K562 (cell line): ENCODE data around the gene CBFA2T3. TPM values are rescaled to one million over a fixed set of nuclear protein-coding genes. Genes with fewer than 3 reads are reported as not detected.

ENCODE experiments used
- ARID1B ChIP-seq: fragments of 450-650 bp; IDR thresholded peaks from 2 replicates; pipeline ENCODE4 v1.6.1; 2016; ENCODE audit warnings: antibody characterized with exemption, mild to moderate bottlenecking, inconsistent platforms
- BRF1 ChIP-seq: IDR thresholded peaks from 3 replicates; pipeline ENCODE4 v1.6.1; 2011; ENCODE audit warnings: borderline replicate concordance, mild to moderate bottlenecking; ENCODE audit not compliant: insufficient read length; ENCODE audit errors: extremely low read depth
- CHCHD3 ChIP-seq: fragments of 250-450 bp; sonication (Bioruptor Pico); IDR thresholded peaks from 2 replicates; pipeline ENCODE4 v2.1.2; 2022; ENCODE audit warnings: mild to moderate bottlenecking
- HDAC3 ChIP-seq: fragments of 450-650 bp; IDR thresholded peaks from 2 replicates; pipeline ENCODE4 v1.6.1; 2018; ENCODE audit warnings: borderline replicate concordance, mild to moderate bottlenecking, moderate library complexity; ENCODE audit not compliant: partially characterized antibody
- KAT2B ChIP-seq: IDR thresholded peaks from one replicate; pipeline ENCODE4 v1.6.1; 2012; ENCODE audit warnings: low read depth, mild to moderate bottlenecking, control low read depth, inconsistent platforms, low read length, moderate library complexity
- OTX1 ChIP-seq: fragments of 450-650 bp; formaldehyde crosslinking; IDR thresholded peaks from 2 replicates; pipeline ENCODE4 v1.4.0; 2022; ENCODE audit warnings: mild to moderate bottlenecking
- RBFOX2 ChIP-seq: fragments of 200-400 bp; formaldehyde crosslinking; IDR thresholded peaks from 2 replicates; pipeline ENCODE4 v1.6.1; 2017; ENCODE audit warnings: low read depth, mild to moderate bottlenecking, low read length, moderate library complexity
- REST ChIP-seq, 2 experiments: fragments of 450-650 bp; formaldehyde crosslinking in 1 of 2; IDR thresholded peaks; 2 replicates each; pipeline versions ENCODE4 v1.4.0 to v1.6.1; 2014 to 2020; ENCODE audit warnings: mild to moderate bottlenecking in 2 of 2, borderline replicate concordance in 1 of 2, low read depth in 1 of 2
- SETDB1 ChIP-seq: IDR thresholded peaks from one replicate; pipeline ENCODE4 v1.6.1; 2012; ENCODE audit warnings: low read length, control low read depth, inconsistent platforms
- SIN3A ChIP-seq, 2 experiments: fragments of 150-350 bp in 1 of 2; IDR thresholded peaks; 2 replicates each; pipeline ENCODE4 v1.6.1; 2011 to 2016; ENCODE audit warnings: borderline replicate concordance in 2 of 2, low read depth in 2 of 2, low read length in 2 of 2, mild to moderate bottlenecking in 2 of 2, moderate library complexity in 2 of 2; ENCODE audit not compliant: control insufficient read depth in 1 of 2
- SIN3B ChIP-seq: fragments of 450-650 bp; IDR thresholded peaks from 2 replicates; pipeline ENCODE4 v1.6.1; 2017; ENCODE audit warnings: low read depth, mild to moderate bottlenecking, moderate library complexity
- TSC22D4 ChIP-seq: fragments of 450-650 bp; IDR thresholded peaks from 2 replicates; pipeline ENCODE4 v1.6.1; 2016; ENCODE audit warnings: missing genetic modification characterization, missing biosample characterization, control low read depth
- XRCC4 ChIP-seq: IDR thresholded peaks from one replicate; pipeline ENCODE4 v1.6.1; 2011; ENCODE audit not compliant: insufficient read depth, insufficient read length; ENCODE audit errors: extremely low read depth
- ZNF124 ChIP-seq: sonication (generic); formaldehyde crosslinking; IDR thresholded peaks from 2 replicates; pipeline ENCODE4 v1.8.1; 2022; ENCODE audit warnings: missing genetic modification reagents
- ZNF143 ChIP-seq: sonication (generic); formaldehyde crosslinking; IDR thresholded peaks from 2 replicates; pipeline ENCODE4 v1.9.0; 2022; ENCODE audit warnings: mild to moderate bottlenecking, missing genetic modification reagents
- ZNF277 ChIP-seq: fragments of 250-450 bp; sonication (Bioruptor Pico); IDR thresholded peaks from 2 replicates; pipeline ENCODE4 v1.8.0; 2022; ENCODE audit warnings: inconsistent platforms, mild to moderate bottlenecking, moderate library complexity, borderline replicate concordance
- ZNF431 ChIP-seq: sonication (generic); formaldehyde crosslinking; IDR thresholded peaks from 2 replicates; pipeline ENCODE4 v1.8.0; 2022; ENCODE audit warnings: mild to moderate bottlenecking, missing genetic modification reagents
- ZNF444 ChIP-seq: fragments of 250-450 bp; sonication (Bioruptor Pico); IDR thresholded peaks from 2 replicates; pipeline ENCODE4 v1.4.0; 2020; ENCODE audit warnings: mild to moderate bottlenecking, moderate library complexity
- ZNF778 ChIP-seq: fragments of 450-650 bp; formaldehyde crosslinking; IDR thresholded peaks from 2 replicates; pipeline ENCODE4 v1.4.0; 2020; ENCODE audit warnings: mild to moderate bottlenecking, moderate library complexity
- polyA plus RNA-seq, 8 experiments: library from polyadenylated mRNA; depleted of rRNA in 4 of 8; stranded (reverse) in 5 of 8; unstranded in 3 of 8; fragments of >200 nt; fragmentation: Nextera tagmentation in 2 of 8; fragmentation: Illumina TruSeq in 1 of 8; extraction: Ambion mirVana in 2 of 8; extraction: Trizol in 1 of 8; gene quantifications; 2 replicates each; pipeline versions ENCODE4 v1.2.1 to v1.2.3, GENCODE V29; 2011 to 2014; ENCODE audit warnings: inconsistent platforms in 1 of 8, missing spikeins in 1 of 8
- total RNA-seq, 7 experiments: library from RNA; depleted of rRNA in 6 of 7; stranded (reverse); fragments of >200 nt in 6 of 7; fragmentation: Illumina TruSeq in 2 of 7; extraction: Trizol in 2 of 7; gene quantifications; 2 replicates each; pipeline versions ENCODE4 v1.2.1 to v1.2.3, GENCODE V29; 2011 to 2021; ENCODE audit warnings: low replicate concordance in 1 of 7

CBFA2T3 gene
- total and polyA plus RNA-seq, 9 of the 15 experiments (the other 6 are each of a cell fraction or from before 2014, with no cell fraction given), result 2.3 to 145 (median 6.7) TPM

- TF ChIP-seq KAT2B, result no peak
- TF ChIP-seq RBFOX2, result no peak
- TF ChIP-seq OTX1 (CRISPR knock-in tag), result peak; percentile 71; the same call in 1 of the 2 replicates
- TF ChIP-seq ZNF124 (CRISPR knock-in tag), result no peak
- TF ChIP-seq HDAC3, result no peak
- no peak; the same call in 1 of the 2 replicates for TF ChIP-seq ZNF143
- TF ChIP-seq ZNF277, result no peak
- TF ChIP-seq SIN3B, result no peak
- no peak for TF ChIP-seq CHCHD3
- TF ChIP-seq TSC22D4 (tag), result no peak
- TF ChIP-seq ZNF431 (CRISPR knock-in tag), result no peak
- no peak for TF ChIP-seq BRF1
- peak; percentile 62 to 85; a peak in 2 of 4 replicates for TF ChIP-seq SIN3A (IDR thresholded peaks at IDR 0.05; ENCODE audit: borderline replicate concordance in 2 of 2, control insufficient read depth in 1 of 2, low read depth in 2 of 2, low read length in 2 of 2)
- TF ChIP-seq ZNF778 (CRISPR knock-in tag), result no peak
- TF ChIP-seq XRCC4, result no peak
- no peak for TF ChIP-seq ARID1B
- TF ChIP-seq REST (IDR thresholded peaks at IDR 0.05; ENCODE audit: borderline replicate concordance), result peak; percentile 99
- TF ChIP-seq REST (CRISPR knock-in tag; IDR thresholded peaks at IDR 0.05; ENCODE audit: low read depth), result peak; percentile 98
- no peak for TF ChIP-seq ZNF444
- no peak for TF ChIP-seq SETDB1
These were observed 32.6 kb upstream of the CBFA2T3 start (continued) for GRCh38 chr16:89009343-89010209.
